Urinary bladder (tissue), 4 donors: ENCODE results near the gene KMT2B. TPM values are rescaled to one million over a fixed set of nuclear protein-coding genes. Genes with fewer than 3 reads are reported as not detected.

ENCODE experiments used
- DNase-seq: peaks from one replicate; pipeline ENCODE4 v3.0.0-alpha.2; 2015; ENCODE audit errors: extremely low spot score
- H3K27ac ChIP-seq: one replicate; pipeline ENCODE4 v1.5.1; 2013; ENCODE audit warnings: low read depth, mild to moderate bottlenecking, moderate library complexity
- H3K36me3 ChIP-seq: one replicate; pipeline ENCODE4 v1.6.1; 2013; ENCODE audit warnings: mild to moderate bottlenecking, moderate library complexity; ENCODE audit not compliant: insufficient read depth
- H3K4me1 ChIP-seq: one replicate; pipeline ENCODE4 v1.6.1; 2013; ENCODE audit warnings: mild to moderate bottlenecking, moderate library complexity; ENCODE audit not compliant: insufficient read depth
- H3K4me3 ChIP-seq: one replicate; pipeline ENCODE4 v1.5.1; 2013; ENCODE audit warnings: low read depth, low read length
- WGBS: extraction: QIAGEN DNeasy Blood & Tissue Kit; methylation state at CpG from one replicate; pipeline ENCODE4 v1.1.7; 2013; 5-methylcytosine and 5-hydroxymethylcytosine counted together
- polyA plus RNA-seq: library from polyadenylated mRNA; stranded (reverse); fragments of 200-250 nt; gene quantifications from one replicate; pipeline ENCODE4 v1.2.3, GENCODE V29; 2013
- total RNA-seq: library from RNA; depleted of rRNA; stranded (reverse); fragments of >200 nt; gene quantifications from one replicate; pipeline ENCODE4 v1.2.3, GENCODE V29; 2014
- donor health status: healthy with polysubstance abuse.
- donor health status: healthy.

The KMT2B gene
- total and polyA plus RNA-seq, 2 donors = 7.1 to 25.9 TPM

- H3K4me3 ChIP-seq = no peak overlapping the region
- peaks cover 18% of the 10 kb centered on the region for H3K36me3 ChIP-seq
- H3K4me1 ChIP-seq = no peaks in the 10 kb centered on the region
- DNase-seq = no peak
- 94% methylated on average over 23 of the region's 23 CpGs for WGBS
- no peak overlapping the region for H3K27ac ChIP-seq
Measured at GRCh38 chr19:35725216-35725861, 7.5 kb downstream of the KMT2B start.

GRCh38 chr19:35727053-35727955 is 9.5 kb downstream of the KMT2B start:
- WGBS = 95% methylated on average over 25 of the region's 25 CpGs
- Histone ChIP-seq H3K4me3 (no peak overlapping the region), H3K36me3 (peaks cover 23% of the 10 kb centered on the region), H3K4me1 (no peaks in the 10 kb centered on the region), H3K27ac (no peak overlapping the region)
- DNase-seq = no peak

- Histone ChIP-seq H3K4me3 (no peak overlapping the region), H3K27ac (no peak overlapping the region), H3K4me1 (no peaks in the 10 kb centered on the region), H3K36me3 (peaks cover 23% of the 10 kb centered on the region)
- WGBS = 91% methylated on average over 19 of the region's 19 CpGs
- no peak for DNase-seq
Measured at GRCh38 chr19:35727956-35728706, 10.3 kb downstream of the KMT2B start.

- 89% methylated on average over 18 of the region's 18 CpGs for WGBS
- no peak overlapping the region for H3K4me3 ChIP-seq
- peaks cover 20% of the 10 kb centered on the region for H3K36me3 ChIP-seq
Measured at GRCh38 chr19:35729021-35729420, 11.2 kb downstream of the KMT2B start.

GRCh38 chr19:35729763-35730162 is 12.0 kb downstream of the KMT2B start:
- Histone ChIP-seq H3K27ac (no peak overlapping the region), H3K4me1 (no peaks in the 10 kb centered on the region), H3K36me3 (peaks cover 17% of the 10 kb centered on the region), H3K4me3 (no peak overlapping the region)
- WGBS = 94% methylated on average over 11 of the region's 11 CpGs
- no peak for DNase-seq

More at GRCh38 chr19:35729021-35729420, 11.2 kb downstream of the KMT2B start:
- DNase-seq = no peak
- H3K4me1 ChIP-seq = no peaks in the 10 kb centered on the region
- no peak overlapping the region for H3K27ac ChIP-seq

- DNase-seq = no peak
- H3K36me3 ChIP-seq = peaks cover 17% of the 10 kb centered on the region
- H3K27ac ChIP-seq = no peak overlapping the region
- 93% methylated on average over 18 of the region's 18 CpGs for WGBS
- no peaks in the 10 kb centered on the region for H3K4me1 ChIP-seq
- H3K4me3 ChIP-seq = no peak overlapping the region
Measured at GRCh38 chr19:35730326-35730725, 12.5 kb downstream of the KMT2B start.

GRCh38 chr19:35731353-35731752 is 13.6 kb downstream of the KMT2B start:
- WGBS = 85% methylated on average over 9 of the region's 9 CpGs
- no peak for DNase-seq
- peaks cover 17% of the 10 kb centered on the region for H3K36me3 ChIP-seq

GRCh38 chr19:35731779-35732405 is 14.1 kb downstream of the KMT2B start:
- H3K36me3 ChIP-seq = peaks cover 18% of the 10 kb centered on the region
- WGBS = 85% methylated on average over 21 of the region's 21 CpGs

More at GRCh38 chr19:35731353-35731752, 13.6 kb downstream of the KMT2B start:
- Histone ChIP-seq H3K27ac (no peak overlapping the region), H3K4me1 (no peaks in the 10 kb centered on the region), H3K4me3 (no peak overlapping the region)

GRCh38 chr19:35732540-35733179 is 14.9 kb downstream of the KMT2B start:
- H3K4me3 ChIP-seq = no peak overlapping the region
- H3K4me1 ChIP-seq = no peaks in the 10 kb centered on the region
- H3K27ac ChIP-seq = no peak overlapping the region
- peaks cover 16% of the 10 kb centered on the region for H3K36me3 ChIP-seq
- DNase-seq = no peak
- WGBS = 79% methylated on average over 25 of the region's 25 CpGs

More at GRCh38 chr19:35731779-35732405, 14.1 kb downstream of the KMT2B start:
- Histone ChIP-seq H3K4me1 (no peaks in the 10 kb centered on the region), H3K27ac (no peak overlapping the region), H3K4me3 (no peak overlapping the region)
- no peak for DNase-seq

GRCh38 chr19:35733180-35734125 is 15.7 kb downstream of the KMT2B start:
- Histone ChIP-seq H3K27ac (no peak overlapping the region), H3K36me3 (peaks cover 17% of the 10 kb centered on the region), H3K4me3 (no peak overlapping the region), H3K4me1 (no peaks in the 10 kb centered on the region)
- WGBS = 87% methylated on average over 35 of the region's 35 CpGs
- DNase-seq = no peak

GRCh38 chr19:35734273-35734672 is 16.5 kb downstream of the KMT2B start:
- no peak for DNase-seq
- Histone ChIP-seq H3K4me1 (no peaks in the 10 kb centered on the region), H3K4me3 (no peak overlapping the region), H3K36me3 (peaks cover 13% of the 10 kb centered on the region), H3K27ac (no peak overlapping the region)
- 94% methylated on average over 8 of the region's 8 CpGs for WGBS

GRCh38 chr19:35734889-35735288 is 17.1 kb downstream of the KMT2B start:
- no peak for DNase-seq
- H3K4me1 ChIP-seq = no peaks in the 10 kb centered on the region
- 87% methylated on average over 5 of the region's 5 CpGs for WGBS
- H3K27ac ChIP-seq = no peak overlapping the region
- H3K36me3 ChIP-seq = peaks cover 13% of the 10 kb centered on the region
- no peak overlapping the region for H3K4me3 ChIP-seq
